HK-2 (cell line): Measurements from ENCODE around the gene GRM7.

Experiments
- DNase-seq: peaks from one replicate; pipeline ENCODE4 v3.0.0-alpha.2; 2018; ENCODE audit not compliant: unreplicated experiment

The GRM7 gene

DNA sequence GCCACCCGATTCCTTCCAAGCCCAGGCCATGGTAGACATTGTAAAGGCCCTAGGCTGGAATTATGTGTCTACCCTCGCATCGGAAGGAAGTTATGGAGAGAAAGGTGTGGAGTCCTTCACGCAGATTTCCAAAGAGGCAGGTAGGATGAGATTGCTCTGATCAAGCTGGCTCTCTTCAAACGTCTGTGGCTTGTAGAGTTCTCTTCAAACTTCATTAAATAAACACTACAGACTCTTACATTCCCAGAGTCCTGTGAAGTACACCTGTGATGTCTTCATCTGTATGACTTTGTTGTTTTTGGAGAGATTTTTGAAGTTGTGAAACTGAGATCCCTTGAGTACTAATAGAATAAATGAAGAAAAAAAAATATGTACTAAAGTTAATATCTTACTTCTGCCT lies 285.6 kb downstream of the GRM7 start:
- DNase-seq = no peak

DNA sequence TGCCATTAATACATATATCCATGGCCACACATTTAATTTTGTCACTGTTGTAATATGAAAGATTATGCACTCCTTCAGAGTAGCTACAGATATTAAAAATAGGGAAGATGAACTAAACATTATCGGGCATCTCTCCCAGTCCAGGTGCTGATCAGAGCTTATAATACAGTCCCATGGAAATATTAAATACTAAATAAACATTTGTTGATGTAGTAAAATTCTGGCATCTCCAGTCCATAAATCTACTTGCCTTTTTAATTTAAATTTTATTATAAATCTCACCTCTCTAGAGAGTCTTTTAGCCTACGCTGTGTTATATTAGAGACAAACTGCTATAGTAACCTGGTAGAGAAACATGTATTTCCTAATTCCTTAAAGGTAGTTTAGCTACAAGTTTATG lies 297.6 kb downstream of the GRM7 start:
- no peak for DNase-seq

DNA sequence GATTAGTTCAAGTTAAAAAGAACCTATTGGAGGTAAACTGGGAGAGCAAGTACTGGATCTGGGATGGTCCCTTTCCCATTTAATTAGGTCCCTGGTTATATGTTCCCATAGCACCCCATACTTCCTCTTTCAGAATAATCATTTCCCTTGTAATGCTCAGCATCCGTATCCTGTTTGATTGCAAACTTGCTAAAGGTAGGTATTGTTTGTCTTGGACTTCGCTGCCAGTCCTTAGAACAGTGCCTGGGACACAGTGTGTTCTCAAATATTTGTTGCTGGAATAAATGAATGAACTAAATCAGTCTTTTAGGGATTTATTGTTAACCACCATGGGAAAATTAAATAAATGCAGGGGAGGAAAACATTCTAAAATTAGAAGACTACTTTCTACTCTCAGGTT lies 299.8 kb downstream of the GRM7 start:
- no peak for DNase-seq

DNA sequence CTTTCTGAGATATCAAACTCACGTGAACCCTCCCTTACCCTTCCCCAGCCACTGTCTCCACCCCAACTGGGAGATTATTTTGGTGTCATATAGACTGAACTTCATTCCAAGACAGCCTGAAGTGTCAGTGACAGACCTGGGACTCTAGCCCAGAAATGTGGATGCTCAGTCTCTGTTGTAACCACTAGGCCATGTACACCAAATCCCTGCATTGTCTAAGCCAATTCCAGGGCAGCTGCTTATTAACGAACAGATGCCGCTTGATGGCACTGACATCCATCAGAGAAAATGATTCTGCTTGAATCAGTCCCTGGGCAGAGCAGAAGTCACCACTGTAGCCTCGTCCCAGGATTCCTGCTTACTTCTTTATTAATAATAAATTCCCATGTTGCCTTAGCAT lies 305.5 kb downstream of the GRM7 start:
- no peak for DNase-seq

DNA sequence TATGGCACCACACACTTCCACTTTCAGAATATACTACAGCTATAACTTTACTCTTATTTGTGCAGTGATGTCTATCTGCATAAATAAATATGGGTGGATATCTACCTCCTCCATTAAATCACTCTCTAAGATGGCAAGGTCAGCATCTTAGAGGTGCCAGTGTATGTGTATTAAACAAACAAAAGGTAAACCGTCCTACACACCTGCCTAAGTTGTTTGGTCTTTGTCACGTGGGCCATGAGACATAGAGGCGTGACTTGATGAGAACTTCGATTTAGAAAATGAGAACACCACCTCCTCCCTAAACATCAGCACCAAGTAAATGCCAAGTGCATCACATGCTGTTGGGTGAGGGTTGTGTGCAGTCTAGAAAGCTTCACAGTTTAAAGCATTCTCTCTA lies 310.6 kb downstream of the GRM7 start:
- no peak for DNase-seq

DNA sequence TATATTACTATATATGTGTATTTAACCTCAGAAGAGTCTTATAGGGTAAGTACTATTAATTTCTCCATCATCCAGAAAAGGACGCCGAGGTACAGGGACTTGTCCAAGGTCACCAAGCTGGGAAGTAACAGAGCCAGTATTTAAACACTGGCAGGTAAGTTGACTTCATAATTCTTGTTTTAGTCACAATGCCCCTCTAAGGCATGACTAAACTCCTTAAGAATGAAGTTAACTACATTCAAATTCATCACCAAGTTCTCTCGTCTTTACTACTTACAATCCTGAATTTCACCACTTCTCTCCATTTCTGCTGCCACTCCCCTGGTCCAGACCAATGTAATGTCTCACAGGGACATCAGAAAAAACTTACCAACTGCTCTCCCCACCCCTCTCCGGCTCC lies 312.1 kb downstream of the GRM7 start:
- DNase-seq = no peak

DNA sequence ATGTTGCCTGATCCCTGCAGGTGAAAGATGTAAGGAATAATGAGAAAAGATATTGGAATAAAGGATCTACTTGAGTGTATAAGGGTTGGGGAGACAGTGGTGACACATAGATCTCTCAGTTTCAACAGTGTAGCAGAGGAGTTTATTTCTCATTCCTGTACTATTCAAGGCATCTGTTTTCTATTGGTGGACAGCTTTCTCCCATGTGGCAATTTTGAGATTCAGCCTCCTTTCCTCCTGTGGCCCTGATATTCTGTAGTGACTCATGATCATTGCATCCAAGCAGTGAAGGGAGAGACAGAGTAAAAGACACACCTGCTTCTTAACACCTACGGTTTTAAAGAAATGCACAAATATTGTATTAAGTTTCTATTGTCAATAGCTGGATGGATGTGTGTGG lies 327.6 kb downstream of the GRM7 start:
- no peak for DNase-seq

DNA sequence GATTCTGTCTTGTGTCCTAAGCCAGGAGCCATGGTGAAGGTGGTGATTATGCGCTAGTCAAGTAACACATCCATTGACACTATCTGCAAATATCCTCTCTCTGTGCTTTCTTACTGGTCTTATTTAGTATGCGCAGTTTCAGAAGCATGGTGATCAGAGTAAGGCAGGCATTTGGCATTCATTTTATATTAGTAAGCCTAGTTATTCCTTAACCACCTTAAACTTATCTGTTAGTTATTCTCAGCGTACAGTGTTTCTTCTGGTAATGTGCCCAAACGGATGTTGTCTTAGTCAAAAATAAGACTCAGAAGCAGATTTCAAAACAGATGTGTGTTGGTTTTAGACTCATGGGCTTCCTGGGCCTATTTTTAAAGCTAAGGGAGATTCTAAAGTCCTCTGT lies 329.2 kb downstream of the GRM7 start:
- DNase-seq = no peak

DNA sequence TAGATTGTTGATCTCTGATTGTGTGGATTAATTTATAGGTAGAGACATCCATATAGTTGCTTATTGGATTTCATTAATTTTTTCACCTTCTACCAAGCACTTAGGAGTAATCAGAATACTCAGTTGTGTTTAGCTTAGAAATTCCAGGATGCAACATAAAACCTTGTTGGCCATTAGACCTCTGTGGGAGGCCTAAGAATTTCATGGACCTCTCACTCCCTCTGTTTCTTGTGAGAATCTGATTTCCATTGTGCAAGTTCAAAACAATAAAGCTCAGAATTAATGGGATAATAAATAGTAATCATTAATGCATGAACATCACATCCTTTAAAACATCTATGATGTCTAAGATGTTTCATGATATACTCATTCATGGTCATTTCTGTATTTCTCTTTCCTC lies 332.4 kb downstream of the GRM7 start:
- no peak for DNase-seq

DNA sequence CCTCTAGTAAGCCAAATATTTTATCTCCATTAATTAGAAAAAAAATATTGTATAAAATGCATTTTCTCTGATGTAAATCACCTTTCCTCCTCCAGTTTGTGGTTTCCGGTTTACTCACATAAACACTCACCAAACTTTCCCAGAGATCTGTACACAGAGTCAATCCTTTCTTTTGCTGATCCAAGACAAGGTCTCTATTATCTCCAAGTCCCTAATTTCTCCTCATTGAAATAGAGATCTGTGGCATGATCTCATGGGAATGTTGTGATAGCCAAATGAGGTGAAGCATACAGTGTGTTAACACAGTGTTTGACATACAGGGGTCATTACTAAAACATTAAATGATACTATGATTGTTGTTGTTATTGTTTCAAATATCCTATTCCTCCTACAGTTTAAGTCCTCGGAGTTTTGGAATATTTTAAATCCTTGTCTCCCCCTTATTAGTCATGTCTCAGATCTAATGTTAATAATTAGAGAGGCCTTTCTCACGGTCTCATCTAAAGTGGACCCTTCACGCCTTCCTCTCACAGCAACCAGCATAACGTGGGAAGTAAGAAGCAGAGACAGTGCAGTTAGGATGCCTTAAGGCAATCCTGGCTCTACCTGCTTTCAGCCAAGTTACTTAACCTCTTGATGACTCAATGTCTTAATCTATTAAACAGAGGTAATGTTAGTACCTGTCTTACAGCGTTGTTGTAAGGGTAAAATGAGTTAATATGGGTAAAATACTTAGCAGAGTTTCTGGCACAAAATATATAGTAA lies 333.3 kb downstream of the GRM7 start:
- DNase-seq = no peak

DNA sequence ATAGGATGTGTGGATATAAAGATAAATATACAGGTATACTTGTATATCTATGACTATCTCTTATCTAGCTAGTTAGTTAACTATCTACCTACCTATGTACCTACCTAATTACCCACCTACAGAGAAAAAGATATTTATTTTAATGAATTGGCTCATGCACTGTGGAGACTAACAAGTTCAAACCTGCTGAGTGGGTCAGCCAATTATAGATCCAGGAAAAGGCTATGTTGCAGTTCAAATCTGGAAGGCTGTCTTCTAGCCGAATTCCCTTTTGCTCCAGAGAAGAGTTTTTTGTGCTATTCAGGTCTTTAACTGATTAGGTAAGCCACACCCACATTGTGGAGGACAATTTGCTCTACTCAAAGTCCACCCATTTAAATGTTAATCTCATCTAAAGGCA lies 335.0 kb downstream of the GRM7 start:
- DNase-seq = no peak

DNA sequence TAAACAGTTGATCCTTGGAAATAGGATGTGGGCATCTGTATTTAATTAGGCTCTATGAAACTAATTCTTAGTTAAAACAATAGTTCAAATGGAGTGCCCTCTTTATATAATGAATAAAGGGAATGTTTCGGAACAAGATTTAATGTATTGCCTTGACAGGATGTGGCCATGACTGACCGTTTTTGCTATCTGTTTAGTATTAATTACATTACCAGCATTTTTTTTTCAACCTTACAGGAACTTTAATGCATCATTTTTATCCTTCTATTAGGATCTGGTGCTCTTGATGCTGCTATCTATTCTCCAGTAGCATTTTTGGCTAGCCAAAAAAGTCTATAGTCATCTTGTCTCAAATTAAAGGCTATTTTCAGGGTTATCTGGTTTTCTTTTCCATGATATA lies 340.9 kb downstream of the GRM7 start:
- DNase-seq = no peak

DNA sequence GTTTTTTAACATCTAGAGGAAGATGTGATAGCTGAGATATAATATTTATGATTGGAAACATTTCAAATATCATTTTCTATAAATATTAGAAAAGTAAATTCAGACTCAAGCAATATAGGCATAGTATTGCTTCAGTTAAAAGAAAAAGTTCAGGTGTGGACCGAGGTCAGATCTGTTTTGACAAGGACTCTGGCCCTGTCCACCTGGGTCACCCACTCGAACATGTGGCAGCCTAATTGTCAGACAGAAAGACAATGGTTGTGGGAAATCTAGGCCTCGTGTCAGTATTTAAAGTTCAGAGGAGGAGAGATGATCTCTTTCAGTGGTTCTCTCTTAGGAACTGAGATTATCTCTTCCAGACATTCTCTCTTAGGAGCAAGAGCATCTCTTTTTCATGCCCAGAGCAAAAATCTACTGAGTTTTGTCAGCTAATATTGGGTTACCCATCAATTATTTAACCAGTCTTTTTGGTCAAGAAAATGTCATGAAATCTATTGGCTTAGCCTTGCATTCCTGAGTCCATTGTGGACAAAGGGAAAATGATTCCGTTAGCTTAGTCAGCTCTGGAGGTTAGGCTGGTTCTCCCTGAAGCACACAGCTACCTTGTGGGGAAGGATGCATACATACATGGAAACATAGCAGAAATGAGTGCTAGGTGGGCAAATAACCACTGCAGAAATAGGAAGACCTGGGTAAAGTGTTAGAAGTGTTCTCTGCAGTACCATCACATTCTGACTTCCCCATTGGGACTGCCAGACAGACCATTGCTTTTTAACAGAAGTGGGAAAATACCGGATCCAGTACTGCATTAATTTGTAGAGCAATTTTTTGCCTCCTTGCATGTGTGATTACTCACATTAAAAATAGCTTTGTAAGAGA lies 343.3 kb downstream of the GRM7 start:
- DNase-seq = no peak

DNA sequence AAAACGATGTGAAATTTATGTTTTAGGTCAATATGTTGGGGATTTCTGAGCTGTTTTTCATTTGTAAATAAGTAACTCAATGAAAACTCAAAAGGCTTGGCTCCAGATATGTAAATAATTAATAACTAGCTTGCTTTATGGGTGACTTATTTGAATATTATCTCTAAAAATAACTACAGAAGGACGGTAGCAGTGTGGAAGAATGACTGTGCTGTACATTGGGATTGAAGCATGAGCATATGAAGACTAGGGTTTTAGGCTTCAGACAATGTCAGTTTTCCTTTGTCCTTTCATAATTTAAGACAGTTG lies 343.9 kb downstream of the GRM7 start:
- DNase-seq = no peak

DNA sequence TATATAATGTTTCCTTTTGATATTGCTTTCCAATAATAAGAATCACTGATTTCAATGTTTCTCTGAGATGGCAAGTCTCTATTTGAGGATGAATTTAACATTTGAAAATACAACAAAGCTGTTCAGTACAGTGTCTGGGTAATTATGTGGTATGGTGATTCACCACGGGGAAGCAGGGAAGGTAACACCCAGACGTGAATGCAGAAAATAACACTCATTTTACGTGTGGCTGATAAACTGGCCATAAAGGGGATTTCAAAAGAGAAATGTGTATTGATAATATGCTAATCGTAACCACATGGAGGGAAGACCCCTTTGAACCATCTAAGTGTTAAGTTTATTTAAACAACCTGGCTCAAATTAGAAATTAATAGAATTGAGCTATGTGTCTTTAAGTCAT lies 344.6 kb downstream of the GRM7 start:
- no peak for DNase-seq

DNA sequence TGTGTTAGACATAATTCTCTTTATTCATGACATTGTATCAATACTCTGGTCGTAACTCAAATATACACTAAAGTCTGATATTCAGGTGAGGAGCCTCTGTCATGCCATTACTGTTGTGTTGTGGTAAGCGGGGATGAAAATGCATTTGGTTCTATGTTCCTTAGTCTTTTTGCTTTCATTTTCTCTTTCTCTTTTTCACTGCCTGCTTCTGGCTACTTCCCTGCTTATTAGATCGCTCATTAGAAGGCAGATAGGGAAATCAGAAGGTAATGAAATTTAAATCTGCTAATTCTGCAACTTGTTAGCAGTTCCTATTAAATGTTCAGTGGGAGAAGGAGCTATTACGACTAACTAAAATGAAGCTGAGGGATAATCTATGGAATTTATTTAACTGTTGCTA lies 345.0 kb downstream of the GRM7 start:
- no peak for DNase-seq

DNA sequence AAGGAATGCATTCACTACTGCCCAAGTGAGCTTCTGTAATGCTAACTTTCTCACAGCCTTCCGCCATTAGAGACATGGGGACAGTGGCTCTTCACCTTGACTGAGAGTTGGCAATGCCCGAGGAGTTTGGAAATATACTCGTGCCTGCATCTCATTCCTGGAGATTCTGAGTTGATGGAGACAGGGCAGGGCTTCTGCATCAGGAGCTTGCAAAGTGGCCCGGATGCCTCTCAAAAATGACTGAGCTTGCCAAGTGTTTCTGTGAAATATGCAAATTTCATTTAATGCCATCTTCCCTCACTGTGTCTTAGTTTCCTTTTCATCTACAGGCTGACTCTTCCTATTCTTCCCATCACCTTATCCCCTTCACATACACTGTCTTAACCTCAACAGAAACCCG lies 346.2 kb downstream of the GRM7 start:
- no peak for DNase-seq

DNA sequence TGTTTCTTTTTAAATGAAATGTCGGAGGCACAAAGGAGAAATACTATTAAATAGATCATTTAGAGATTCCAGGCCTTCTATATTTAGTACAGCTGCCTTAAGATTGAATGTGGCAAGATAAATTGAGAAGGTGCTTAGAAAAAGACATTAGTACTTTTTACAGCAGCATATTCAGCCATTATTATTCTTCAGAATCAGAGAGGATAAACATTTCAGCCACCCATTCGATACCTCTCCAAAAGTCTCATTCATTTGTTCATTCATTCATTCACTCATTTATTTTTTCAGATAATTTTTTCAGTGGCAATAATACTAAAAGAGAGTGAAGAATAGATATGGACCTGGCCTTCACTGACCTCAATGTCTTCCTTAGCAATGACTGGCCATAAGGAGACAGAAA lies 347.0 kb downstream of the GRM7 start:
- DNase-seq = no peak

DNA sequence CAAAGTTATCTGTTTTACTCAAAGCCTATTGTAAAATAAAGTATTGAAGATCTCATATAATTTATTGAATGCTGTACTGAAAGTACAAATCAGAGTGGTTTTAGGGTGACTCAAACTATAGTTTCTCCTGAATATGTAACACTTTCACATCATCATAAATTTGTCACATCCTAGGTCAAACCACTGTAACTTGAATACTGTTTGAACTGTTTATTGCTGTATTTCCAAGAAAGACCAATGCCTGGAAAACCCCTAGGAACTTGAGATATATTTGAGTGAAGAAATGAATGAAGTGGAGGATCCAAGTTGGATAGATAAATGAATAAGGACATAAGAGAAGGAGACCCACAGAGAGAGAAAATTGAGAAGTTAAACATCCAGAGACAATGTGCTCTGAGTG lies 348.2 kb downstream of the GRM7 start:
- no peak for DNase-seq

DNA sequence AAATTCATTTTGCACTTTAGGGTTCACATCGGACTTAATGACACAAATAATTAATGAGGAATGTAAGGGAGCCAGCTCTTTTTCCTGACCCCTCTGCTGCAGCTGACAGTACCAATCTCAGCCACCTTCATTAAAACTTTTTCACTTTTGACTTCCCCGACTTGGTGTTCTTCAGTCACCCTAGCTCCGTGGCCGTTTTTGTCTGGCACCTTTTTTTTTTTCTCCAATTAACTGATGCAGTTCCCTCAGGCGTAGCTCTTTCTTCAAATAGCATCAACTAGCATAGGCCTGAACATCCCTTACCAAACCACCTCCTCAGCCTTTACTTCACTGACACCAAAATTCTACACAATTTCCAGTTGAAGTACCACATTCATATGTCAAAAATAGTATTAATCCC lies 350.8 kb downstream of the GRM7 start:
- no peak for DNase-seq

DNA sequence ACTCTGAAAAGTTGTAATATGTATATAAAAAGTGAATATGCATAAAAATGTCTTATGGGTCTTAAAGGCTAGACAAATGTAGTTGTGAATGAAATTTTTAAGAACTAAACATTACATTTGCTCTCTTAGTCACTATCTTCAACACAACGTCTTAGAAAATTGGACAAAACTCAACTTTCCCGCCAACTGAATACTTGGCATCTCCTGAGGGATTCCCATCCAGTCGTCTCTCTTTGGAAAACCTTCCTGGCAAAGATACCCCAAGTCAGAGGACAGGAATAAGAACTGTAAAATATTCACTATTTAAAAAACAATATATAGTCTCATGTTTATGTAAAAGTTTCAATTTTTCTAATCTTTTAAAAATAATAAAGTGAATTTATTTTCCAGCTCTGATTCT lies 354.8 kb downstream of the GRM7 start:
- DNase-seq = no peak

DNA sequence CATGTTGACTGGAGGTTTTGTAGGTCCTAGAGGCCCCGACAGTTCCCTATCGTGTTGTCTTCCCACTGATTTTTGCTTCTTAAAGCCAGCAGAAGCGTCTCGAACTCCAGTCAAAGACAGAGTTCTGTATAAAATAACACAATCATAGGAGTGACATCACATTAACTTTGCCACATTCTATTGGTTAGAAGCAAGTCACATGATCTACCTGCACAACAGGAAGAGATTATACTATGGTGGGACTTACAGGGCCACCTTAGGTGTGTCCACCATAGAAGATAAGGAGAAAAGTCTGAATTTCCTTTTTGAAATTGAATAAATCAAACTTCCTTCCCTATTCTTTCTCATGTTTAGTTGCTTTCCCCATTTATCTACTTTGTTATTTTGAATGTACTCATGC lies 365.5 kb downstream of the GRM7 start:
- no peak for DNase-seq

DNA sequence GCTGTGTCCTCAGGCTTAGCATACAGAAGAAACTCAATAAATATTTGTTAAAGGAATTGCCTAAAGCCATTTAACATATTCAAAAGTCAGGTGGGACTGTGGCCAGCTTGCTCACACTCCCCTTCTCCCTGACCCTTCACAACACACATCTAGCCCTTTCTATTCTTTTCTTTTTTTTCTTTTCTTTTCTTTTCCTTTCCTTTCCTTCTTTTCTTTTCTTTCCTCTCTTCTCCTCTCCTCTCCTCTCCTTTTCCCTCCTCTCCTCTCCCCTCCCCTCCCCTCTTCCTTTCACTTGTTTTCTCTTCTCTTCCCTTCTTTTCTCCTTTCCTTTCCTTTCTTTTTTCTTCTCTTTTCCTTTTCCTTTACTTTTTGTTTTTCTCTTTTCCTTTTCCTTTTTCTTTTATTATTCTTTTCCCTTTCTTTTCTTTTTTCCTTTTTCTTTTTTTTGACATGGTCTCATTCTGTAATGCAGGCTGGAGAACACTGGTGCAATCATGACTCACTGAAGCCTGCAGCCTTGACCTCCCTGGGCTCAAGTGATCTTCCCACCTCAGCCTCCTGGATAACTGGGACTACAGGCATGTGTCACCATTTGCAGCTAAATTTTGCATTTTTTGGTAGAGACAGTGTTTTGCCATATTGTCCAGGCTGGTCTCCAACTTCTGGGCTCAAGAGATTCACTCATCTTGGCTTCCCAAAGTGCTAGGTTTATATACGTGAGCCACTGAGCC lies 377.8 kb downstream of the GRM7 start:
- no peak for DNase-seq
